Hepatocyte (in vitro differentiated cells): ENCODE measurements around the gene ALDH1L1.

Source experiments
- EZH2 ChIP-seq: fragments of 200-600 bp; sonication (generic); IDR thresholded peaks from 2 replicates; pipeline ENCODE4 v1.6.1; 2016; ENCODE audit warnings: antibody characterized with exemption, mild to moderate bottlenecking, borderline replicate concordance
- TF ChIP-seq, protein P1 (sequence below): fragments of 200-600 bp; sonication (generic); IDR thresholded peaks from 2 replicates; pipeline ENCODE4 v1.5.1; 2016; ENCODE audit warnings: antibody characterized with exemption, mild to moderate bottlenecking; ENCODE audit not compliant: poor library complexity

DNA sequence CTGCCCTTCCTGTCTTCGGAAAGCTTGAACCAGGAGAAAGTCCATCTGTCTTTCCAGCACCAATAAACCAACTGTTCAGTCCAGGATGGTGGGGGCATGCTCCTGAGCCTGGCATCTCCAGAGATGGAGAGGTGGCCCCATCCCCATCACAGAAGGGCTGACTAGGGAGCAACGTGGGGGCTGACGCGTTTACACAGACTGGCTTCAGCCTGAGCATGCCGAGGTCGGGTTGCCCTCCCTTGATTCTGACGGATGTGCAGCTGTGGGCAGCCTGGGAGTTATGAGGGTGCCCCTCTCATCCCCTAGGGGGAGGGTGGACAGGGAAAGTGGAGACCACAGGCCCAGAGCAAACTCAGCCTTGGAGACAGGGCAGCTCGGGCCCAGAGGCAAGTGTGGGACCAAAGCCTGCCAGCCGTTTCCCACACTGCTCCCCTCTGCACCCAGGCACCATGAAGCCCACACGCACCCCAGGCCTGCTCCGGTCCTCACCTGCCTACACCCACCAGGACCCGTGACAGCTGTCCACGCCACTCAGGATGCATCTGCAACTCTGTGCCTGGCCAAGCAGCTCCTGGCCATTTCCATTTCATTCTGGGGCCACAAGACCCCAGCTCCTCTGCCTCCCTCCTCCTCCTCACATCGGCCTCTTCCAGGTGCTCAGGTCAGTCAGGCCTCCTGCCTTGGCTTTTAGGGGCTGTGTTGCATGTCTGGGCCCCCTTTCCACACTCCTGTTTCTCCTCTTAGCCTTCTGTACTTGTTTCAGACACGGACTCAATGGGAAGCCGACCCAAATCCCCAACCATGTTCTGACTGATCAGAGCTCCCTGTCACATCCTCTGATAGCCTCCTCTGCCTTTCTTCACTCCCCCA, 48.3 kb downstream of the ALDH1L1 start:
- TF ChIP-seq, protein P1, sequence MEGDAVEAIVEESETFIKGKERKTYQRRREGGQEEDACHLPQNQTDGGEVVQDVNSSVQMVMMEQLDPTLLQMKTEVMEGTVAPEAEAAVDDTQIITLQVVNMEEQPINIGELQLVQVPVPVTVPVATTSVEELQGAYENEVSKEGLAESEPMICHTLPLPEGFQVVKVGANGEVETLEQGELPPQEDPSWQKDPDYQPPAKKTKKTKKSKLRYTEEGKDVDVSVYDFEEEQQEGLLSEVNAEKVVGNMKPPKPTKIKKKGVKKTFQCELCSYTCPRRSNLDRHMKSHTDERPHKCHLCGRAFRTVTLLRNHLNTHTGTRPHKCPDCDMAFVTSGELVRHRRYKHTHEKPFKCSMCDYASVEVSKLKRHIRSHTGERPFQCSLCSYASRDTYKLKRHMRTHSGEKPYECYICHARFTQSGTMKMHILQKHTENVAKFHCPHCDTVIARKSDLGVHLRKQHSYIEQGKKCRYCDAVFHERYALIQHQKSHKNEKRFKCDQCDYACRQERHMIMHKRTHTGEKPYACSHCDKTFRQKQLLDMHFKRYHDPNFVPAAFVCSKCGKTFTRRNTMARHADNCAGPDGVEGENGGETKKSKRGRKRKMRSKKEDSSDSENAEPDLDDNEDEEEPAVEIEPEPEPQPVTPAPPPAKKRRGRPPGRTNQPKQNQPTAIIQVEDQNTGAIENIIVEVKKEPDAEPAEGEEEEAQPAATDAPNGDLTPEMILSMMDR = no peak
- TF ChIP-seq EZH2 = no peak
